Measurements from ENCODE around the gene GNL1.

GRCh38 chr6:30510419-30511168, 45.7 kb downstream of the GNL1 start:
- TF ChIP-seq POLR2A (IDR thresholded peaks at IDR 0.05; ENCODE audit: low read depth, low read length): no peak
- TF ChIP-seq, protein P1, sequence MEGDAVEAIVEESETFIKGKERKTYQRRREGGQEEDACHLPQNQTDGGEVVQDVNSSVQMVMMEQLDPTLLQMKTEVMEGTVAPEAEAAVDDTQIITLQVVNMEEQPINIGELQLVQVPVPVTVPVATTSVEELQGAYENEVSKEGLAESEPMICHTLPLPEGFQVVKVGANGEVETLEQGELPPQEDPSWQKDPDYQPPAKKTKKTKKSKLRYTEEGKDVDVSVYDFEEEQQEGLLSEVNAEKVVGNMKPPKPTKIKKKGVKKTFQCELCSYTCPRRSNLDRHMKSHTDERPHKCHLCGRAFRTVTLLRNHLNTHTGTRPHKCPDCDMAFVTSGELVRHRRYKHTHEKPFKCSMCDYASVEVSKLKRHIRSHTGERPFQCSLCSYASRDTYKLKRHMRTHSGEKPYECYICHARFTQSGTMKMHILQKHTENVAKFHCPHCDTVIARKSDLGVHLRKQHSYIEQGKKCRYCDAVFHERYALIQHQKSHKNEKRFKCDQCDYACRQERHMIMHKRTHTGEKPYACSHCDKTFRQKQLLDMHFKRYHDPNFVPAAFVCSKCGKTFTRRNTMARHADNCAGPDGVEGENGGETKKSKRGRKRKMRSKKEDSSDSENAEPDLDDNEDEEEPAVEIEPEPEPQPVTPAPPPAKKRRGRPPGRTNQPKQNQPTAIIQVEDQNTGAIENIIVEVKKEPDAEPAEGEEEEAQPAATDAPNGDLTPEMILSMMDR (IDR thresholded peaks at IDR 0.05; ENCODE audit: extremely low read depth in 1 of 2, insufficient read depth in 1 of 2, low read depth in 1 of 2, low read length in 2 of 2): no peak
- no peak for TF ChIP-seq POLR2AphosphoS5 (IDR thresholded peaks at IDR 0.05; ENCODE audit: insufficient read depth, low read depth, low read length)
- no peak for TF ChIP-seq MAX (IDR thresholded peaks at IDR 0.05; ENCODE audit: insufficient read depth, insufficient read length)
